Sigmoid colon (tissue), 7 donors: ENCODE results near the gene COL5A1. TPM values are rescaled to one million over a fixed set of nuclear protein-coding genes. Genes with fewer than 3 reads are reported as not detected.

Experiments used
- DNase-seq: peaks from one replicate; pipeline ENCODE4 v3.0.0-alpha.2; 2019
- H3K27ac ChIP-seq, 4 donors: fragments of 200-600 bp; sonication (generic); one replicate each; pipeline ENCODE4 v1.5.1; 2016 to 2019; ENCODE audit warnings: mild to moderate bottlenecking in 1 of 4
- H3K27me3 ChIP-seq, 3 donors: fragments of 200-600 bp; sonication (generic); one replicate each; pipeline ENCODE4 v1.5.1; 2019; ENCODE audit warnings: mild to moderate bottlenecking in 1 of 3
- H3K36me3 ChIP-seq, 4 donors: fragments of 200-600 bp; sonication (generic); one replicate each; pipeline ENCODE4 v1.5.1; 2016 to 2019
- H3K4me1 ChIP-seq, 4 donors: fragments of 200-600 bp; sonication (generic); one replicate each; pipeline ENCODE4 v1.5.1; 2017 to 2019
- H3K4me3 ChIP-seq, 4 donors: fragments of 200-600 bp; sonication (generic); one replicate each; pipeline ENCODE4 v1.5.1; 2017 to 2019; ENCODE audit warnings: mild to moderate bottlenecking in 2 of 4, moderate library complexity in 1 of 4
- H3K9me3 ChIP-seq, 4 donors: fragments of 200-600 bp in 3 of 4; sonication (generic) in 3 of 4; one replicate each; pipeline versions ENCODE4 v1.5.1 to v1.6.1; 2013 to 2019
- EP300 ChIP-seq, 4 donors: sonication (generic); formaldehyde crosslinking; IDR thresholded peaks; one replicate each; pipeline ENCODE4 v1.6.1; 2017; ENCODE audit warnings: antibody characterized with exemption in 4 of 4
- POLR2A ChIP-seq, 2 donors: fragments of 450-650 bp; IDR thresholded peaks; one replicate each; pipeline ENCODE4 v1.6.1; 2016; ENCODE audit warnings: antibody characterized with exemption in 2 of 2, mild to moderate bottlenecking in 2 of 2, moderate library complexity in 2 of 2
- POLR2AphosphoS5 ChIP-seq, 4 donors: sonication (generic); formaldehyde crosslinking; IDR thresholded peaks; one replicate each; pipeline ENCODE4 v1.6.1; 2017; ENCODE audit warnings: antibody characterized with exemption in 4 of 4
- WGBS, 2 donors: extraction: QIAGEN DNeasy Blood & Tissue Kit; methylation state at CpG; one replicate each; pipeline ENCODE4 v1.1.7; 2013; 5-methylcytosine and 5-hydroxymethylcytosine counted together
- intact Hi-C: fragments of 100-400 bp; cut with DNase I; formaldehyde crosslinking; loops from one replicate; pipeline ENCODE4 v1.15.1; 2023
- polyA plus RNA-seq, 3 donors: library from polyadenylated mRNA; stranded (reverse); fragments of 200-250 nt; gene quantifications; one replicate each; pipeline ENCODE4 v1.2.3, GENCODE V29; 2013
- total RNA-seq, 4 donors: library from RNA; depleted of rRNA; stranded (reverse); fragments of >200 nt; gene quantifications; one replicate each; pipeline ENCODE4 v1.1.0, GENCODE V29; 2016
- TF ChIP-seq, protein P1 (sequence below), 4 experiments: fragments of 450-650 bp in 3 of 4; fragments of 200-600 bp in 1 of 4; IDR thresholded peaks; one replicate each; pipeline ENCODE4 v1.5.1; 2016 to 2019; ENCODE audit warnings: antibody characterized with exemption in 4 of 4, mild to moderate bottlenecking in 3 of 4, moderate library complexity in 2 of 4
- donor health status: healthy with polysubstance abuse.
- donor health status: Bipolar disorder and iron deficiency.
- donor health status: healthy.

The COL5A1 gene
- total and polyA plus RNA-seq, 7 donors: 4.2 to 168 (median 24.2) TPM

DNA sequence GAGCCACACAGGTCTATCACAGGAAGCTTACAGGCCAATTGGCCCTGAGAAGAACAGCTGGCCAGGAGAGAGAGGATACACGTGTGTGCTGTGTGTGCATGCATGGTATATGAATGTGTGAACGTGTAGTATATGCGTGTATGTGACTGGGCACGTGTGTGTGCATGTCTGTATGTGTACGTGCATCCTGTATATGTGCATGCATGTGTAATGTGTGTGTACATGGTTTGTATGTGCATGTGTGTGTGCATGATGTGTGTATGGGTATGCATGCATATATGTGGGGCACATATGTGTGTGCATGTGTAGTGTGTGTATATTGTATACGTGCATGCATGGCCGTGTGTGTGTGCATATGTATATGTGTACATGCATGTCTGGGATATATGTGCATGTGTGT is 182.0 kb downstream of the COL5A1 start:
- H3K27me3 ChIP-seq: no peaks in the 10 kb centered on the region
- intact Hi-C loops: no loop called here
- no peak for TF ChIP-seq POLR2A (IDR thresholded peaks at IDR 0.05)
- TF ChIP-seq POLR2AphosphoS5 (IDR thresholded peaks at IDR 0.05): no peak
- TF ChIP-seq, protein P1, sequence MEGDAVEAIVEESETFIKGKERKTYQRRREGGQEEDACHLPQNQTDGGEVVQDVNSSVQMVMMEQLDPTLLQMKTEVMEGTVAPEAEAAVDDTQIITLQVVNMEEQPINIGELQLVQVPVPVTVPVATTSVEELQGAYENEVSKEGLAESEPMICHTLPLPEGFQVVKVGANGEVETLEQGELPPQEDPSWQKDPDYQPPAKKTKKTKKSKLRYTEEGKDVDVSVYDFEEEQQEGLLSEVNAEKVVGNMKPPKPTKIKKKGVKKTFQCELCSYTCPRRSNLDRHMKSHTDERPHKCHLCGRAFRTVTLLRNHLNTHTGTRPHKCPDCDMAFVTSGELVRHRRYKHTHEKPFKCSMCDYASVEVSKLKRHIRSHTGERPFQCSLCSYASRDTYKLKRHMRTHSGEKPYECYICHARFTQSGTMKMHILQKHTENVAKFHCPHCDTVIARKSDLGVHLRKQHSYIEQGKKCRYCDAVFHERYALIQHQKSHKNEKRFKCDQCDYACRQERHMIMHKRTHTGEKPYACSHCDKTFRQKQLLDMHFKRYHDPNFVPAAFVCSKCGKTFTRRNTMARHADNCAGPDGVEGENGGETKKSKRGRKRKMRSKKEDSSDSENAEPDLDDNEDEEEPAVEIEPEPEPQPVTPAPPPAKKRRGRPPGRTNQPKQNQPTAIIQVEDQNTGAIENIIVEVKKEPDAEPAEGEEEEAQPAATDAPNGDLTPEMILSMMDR (IDR thresholded peaks at IDR 0.05): no peak
- TF ChIP-seq EP300 (IDR thresholded peaks at IDR 0.05): no peak
- H3K4me1 ChIP-seq: no peaks in the 10 kb centered on the region
- no peaks in the 10 kb centered on the region for H3K9me3 ChIP-seq
- H3K36me3 ChIP-seq: peaks cover 24 to 97% (median 76%) of the 10 kb centered on the region in 4 donors
- no peak overlapping the region for H3K4me3 ChIP-seq
- no peak overlapping the region for H3K27ac ChIP-seq
- 85 to 92% methylated on average over 7 of the region's 7 CpGs for WGBS, 2 donors
- DNase-seq: no peak

DNA sequence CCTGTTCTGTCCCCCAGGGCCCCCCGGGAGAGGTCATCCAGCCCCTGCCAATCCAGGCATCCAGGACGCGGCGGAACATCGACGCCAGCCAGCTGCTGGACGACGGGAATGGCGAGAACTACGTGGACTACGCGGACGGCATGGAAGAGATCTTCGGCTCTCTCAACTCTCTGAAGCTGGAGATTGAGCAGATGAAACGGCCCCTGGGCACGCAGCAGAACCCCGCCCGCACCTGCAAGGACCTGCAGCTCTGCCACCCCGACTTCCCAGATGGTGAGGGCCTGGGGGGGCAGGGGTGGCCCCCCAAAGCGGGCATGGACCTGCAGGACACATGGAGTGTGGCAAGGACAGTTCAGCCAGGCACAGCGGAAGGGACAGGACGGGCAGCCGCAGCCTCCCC is 183.0 kb downstream of the COL5A1 start:
- Histone ChIP-seq H3K27me3 (no peaks in the 10 kb centered on the region), H3K36me3 (peaks cover 19 to 97% (median 73%) of the 10 kb centered on the region in 4 donors), H3K9me3 (no peaks in the 10 kb centered on the region), H3K4me3 (no peak overlapping the region), H3K4me1 (no peaks in the 10 kb centered on the region), H3K27ac (no peak overlapping the region)
- TF ChIP-seq, protein P1 (IDR thresholded peaks at IDR 0.05): no peak
- no peak for TF ChIP-seq POLR2AphosphoS5 (IDR thresholded peaks at IDR 0.05)
- TF ChIP-seq EP300 (IDR thresholded peaks at IDR 0.05): no peak
- TF ChIP-seq POLR2A (IDR thresholded peaks at IDR 0.05): no peak
- intact Hi-C loops: no loop called here
- DNase-seq: no peak
- 85 to 90% methylated on average over 23 of the region's 23 CpGs for WGBS, 2 donors

DNA sequence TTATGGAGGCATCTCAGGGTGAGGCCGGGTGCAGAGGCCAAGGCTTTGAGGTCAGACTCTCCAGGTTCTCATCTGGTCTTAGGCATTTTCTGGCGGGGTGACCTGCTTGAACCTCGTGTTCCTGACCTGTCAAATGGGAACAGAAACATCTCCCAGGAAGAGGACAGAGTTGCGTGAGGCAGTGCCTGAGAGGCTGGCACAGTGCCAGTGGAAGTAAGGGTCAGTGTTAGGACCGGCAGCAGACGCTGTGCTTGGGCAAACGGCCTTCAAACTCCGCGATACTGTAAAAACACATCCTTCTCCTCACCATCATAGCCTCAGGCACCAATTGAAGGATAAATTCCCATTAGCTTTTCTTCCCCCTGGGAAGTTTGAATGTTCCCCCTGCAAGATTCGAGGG is 183.4 kb downstream of the COL5A1 start:
- Histone ChIP-seq H3K36me3 (peaks cover 21 to 97% (median 70%) of the 10 kb centered on the region in 4 donors), H3K27me3 (no peaks in the 10 kb centered on the region), H3K27ac (no peak overlapping the region), H3K4me1 (no peaks in the 10 kb centered on the region), H3K4me3 (no peak overlapping the region), H3K9me3 (no peaks in the 10 kb centered on the region)
- 50 to 68% methylated on average over 10 of the region's 10 CpGs for WGBS, 2 donors
- intact Hi-C loops: no loop called here
- no peak for DNase-seq
- TF ChIP-seq, protein P1 (IDR thresholded peaks at IDR 0.05): no peak
- no peak for TF ChIP-seq EP300 (IDR thresholded peaks at IDR 0.05)
- no peak for TF ChIP-seq POLR2AphosphoS5 (IDR thresholded peaks at IDR 0.05)
- no peak for TF ChIP-seq POLR2A (IDR thresholded peaks at IDR 0.05)

DNA sequence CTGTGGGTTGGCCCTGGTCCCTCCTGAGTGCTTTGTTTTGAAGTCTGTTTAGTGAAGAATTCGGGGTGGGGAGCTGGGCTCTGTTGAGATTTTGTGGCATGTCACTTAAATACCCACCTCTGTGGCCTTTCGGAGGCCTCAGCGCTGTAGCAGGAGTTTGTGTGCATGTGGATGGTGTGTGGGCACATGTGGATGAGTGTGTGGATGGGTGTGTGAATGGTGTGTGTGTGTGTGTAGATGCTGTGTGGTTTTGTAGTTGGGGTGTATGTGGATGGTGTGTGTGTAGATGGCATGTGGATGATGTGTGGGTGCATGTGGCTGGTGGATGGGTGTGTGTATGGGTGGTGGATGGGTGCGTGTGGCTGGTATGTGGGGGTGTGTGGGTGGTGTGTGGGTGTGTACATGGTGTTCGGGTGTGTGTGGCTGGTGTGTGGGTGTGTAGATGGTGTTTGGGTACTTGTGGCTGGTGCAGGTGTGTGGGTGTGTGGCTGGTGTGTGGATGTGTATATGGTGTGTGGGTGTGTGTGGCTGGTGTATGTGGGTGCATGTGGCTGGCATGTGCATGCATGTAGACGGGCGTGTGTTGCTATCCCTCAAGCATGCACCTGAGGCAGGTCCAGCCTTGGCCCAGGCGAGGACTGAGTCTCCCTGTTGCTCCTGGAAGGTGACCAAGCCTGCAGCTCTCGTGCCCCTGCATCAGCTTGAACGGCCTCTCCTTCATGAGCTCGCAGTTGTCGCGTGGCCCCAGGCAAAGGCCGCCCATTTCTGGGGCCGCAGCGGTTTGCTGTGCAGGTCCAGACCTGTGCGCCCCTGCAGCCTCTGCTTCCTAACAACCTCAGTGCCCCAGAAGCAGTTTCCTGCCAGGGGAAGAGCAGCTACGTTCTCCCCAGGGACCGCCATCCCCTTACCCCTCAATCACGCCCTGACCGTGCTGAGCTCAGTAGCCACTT is 185.0 kb downstream of the COL5A1 start:
- Histone ChIP-seq H3K9me3 (no peaks in the 10 kb centered on the region), H3K36me3 (peaks cover 29 to 97% (median 69%) of the 10 kb centered on the region in 4 donors), H3K4me3 (no peak overlapping the region), H3K27me3 (no peaks in the 10 kb centered on the region), H3K27ac (no peak overlapping the region), H3K4me1 (no peaks in the 10 kb centered on the region)
- intact Hi-C loops: no loop called here
- WGBS, 2 donors: 81 to 86% methylated on average over 21 of the region's 21 CpGs
- no peak for DNase-seq
- TF ChIP-seq, protein P1 (IDR thresholded peaks at IDR 0.05): no peak
- TF ChIP-seq EP300 (IDR thresholded peaks at IDR 0.05) (no peak), POLR2A (IDR thresholded peaks at IDR 0.05) (no peak)
